Measurements from ENCODE around the gene PAK4.
"Not testable (repeated sequence)": the region's sequence is repeated elsewhere in the genome, so short reads cannot be mapped to it uniquely, and the experiment has no call there.

PAK4 gene

DNA sequence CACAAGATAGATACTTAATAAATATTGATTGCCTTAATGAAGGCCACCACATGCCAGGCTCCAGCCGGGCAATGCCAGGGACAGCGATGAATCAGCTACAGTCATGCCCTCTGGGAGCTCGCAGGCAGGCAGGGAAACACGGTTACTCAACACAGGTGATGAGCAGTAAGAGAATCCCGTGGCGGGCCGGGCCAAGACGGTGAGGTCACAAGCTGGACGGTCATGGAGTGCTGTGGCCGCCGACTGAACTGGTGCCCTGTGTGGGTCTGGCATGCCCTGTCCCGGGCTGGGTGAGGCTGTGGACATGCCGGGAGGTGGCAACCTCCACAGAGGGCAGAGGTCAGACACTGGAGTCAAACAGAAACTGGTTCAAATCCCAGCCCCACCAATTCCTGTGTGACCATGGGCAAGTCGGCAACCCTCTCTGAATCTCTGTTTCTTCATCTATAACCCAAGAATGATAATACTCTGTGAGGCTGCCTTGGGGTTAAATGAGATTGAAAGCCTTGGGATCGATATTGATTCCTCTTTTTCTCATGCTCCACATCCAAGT is 13.2 kb upstream of the PAK4 start:
- no peak for DNase-seq (ENCODE audit: low read depth)
- H3K4me3 ChIP-seq (ENCODE audit: low read depth, low read length), result no peak overlapping the region
- TF ChIP-seq, protein P1, sequence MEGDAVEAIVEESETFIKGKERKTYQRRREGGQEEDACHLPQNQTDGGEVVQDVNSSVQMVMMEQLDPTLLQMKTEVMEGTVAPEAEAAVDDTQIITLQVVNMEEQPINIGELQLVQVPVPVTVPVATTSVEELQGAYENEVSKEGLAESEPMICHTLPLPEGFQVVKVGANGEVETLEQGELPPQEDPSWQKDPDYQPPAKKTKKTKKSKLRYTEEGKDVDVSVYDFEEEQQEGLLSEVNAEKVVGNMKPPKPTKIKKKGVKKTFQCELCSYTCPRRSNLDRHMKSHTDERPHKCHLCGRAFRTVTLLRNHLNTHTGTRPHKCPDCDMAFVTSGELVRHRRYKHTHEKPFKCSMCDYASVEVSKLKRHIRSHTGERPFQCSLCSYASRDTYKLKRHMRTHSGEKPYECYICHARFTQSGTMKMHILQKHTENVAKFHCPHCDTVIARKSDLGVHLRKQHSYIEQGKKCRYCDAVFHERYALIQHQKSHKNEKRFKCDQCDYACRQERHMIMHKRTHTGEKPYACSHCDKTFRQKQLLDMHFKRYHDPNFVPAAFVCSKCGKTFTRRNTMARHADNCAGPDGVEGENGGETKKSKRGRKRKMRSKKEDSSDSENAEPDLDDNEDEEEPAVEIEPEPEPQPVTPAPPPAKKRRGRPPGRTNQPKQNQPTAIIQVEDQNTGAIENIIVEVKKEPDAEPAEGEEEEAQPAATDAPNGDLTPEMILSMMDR (IDR thresholded peaks at IDR 0.05; ENCODE audit: insufficient read depth, low read depth, low read length, missing control alignments), result no peak

DNA sequence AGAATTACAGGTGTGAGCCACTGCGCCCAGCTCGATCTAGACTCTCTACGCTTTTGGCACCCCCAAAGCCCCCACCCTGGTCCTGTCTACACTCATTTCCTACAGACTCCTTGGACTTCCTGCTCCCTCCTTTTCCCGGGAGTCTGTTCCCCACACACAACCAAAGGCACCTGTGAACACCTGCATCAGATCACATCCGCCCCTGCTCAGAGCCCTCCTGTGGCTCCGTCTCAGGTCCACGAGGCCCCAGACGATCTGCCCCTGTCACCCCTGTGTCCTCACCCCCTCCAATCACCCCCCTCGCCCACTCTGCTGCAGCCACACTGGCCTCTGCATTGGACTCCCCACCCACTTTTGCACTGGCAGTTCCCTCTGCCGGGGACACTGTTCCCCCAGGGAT is 12.4 kb upstream of the PAK4 start:
- TF ChIP-seq, protein P1 (IDR thresholded peaks at IDR 0.05; ENCODE audit: insufficient read depth, low read depth, low read length, missing control alignments), result no peak
- no peak overlapping the region for H3K4me3 ChIP-seq (ENCODE audit: low read depth, low read length)
- no peak for DNase-seq (ENCODE audit: low read depth)

DNA sequence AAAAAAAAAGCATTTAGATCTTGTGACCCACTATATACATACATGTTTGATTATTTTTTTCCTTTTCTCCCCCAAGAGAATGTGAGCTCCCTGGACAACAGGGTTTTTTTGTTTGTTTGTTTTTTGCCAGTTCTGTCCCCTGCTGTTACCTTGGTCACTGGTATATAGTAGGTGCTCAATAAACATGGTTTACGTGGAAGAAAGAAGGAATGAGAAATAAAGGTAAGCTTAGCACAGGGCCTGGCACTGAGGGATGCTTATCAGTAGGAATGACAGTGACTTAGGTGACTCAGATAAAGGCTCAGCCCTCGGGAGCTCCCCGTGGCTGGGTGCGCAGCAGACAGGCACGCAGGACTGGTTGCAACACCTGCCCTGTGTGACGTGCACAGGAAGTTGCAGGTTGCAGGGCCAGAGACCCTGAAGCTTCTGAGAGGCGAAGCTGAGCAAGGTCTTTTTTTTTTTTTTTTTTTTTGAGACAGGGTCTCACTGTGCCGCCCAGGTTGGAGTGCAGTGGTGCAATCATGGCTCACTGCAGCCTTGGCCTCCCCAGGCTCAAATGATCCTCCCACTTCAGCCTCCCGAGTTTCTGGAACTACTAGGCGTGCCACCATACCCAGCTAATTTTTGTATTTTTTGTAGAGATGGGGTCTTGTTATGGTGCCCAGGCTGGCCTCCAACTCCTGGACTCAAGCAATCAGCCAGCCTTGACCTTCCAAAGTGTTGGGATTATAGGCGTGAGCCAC is 10.3 kb upstream of the PAK4 start:
- DNase-seq (ENCODE audit: low read depth), result no peak
- H3K4me3 ChIP-seq (ENCODE audit: low read depth, low read length), result no peak overlapping the region
- TF ChIP-seq, protein P1 (IDR thresholded peaks at IDR 0.05; ENCODE audit: insufficient read depth, low read depth, low read length, missing control alignments), result no peak

DNA sequence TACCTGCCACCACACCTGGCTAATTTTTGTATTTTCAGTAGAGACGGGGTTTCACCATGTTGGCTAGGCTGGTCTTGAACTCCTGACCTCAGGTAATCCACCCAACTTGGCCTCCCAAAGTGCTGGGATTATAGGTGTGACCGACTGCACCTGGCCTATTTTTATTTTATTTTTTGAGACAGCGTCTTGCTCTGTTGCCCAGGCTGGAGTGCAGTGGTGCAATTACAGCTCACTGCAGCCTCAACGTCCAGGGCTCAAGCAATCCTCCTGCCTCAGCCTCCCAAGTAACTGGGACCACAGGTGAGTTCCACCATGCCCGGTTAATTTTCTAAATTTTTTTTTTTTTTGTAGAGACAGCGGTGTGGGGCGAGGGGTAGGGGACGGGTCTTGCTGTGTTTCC is 8.6 kb upstream of the PAK4 start:
- DNase-seq (ENCODE audit: low read depth), result not testable (repeated sequence)

DNA sequence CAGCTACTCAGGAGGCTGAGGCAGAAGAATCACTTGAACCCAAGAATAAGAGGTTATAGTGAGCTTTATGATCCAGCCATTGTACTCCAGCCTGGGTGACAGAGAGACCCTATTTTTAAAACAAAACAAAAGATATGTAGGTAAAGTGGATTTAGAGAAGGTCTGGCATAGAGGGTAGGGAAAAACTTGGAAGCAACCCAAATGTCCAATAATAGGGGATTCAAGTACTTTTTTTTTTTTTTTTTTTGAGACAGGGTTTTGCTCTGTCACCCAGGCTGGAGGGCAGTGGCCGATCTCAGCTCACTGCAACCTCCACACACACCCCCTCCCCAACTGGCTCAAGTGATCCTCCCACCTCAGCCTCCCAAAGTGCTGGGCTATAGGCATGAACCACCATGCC is 5.8 kb upstream of the PAK4 start:
- TF ChIP-seq, protein P1 (IDR thresholded peaks at IDR 0.05; ENCODE audit: insufficient read depth, low read depth, low read length, missing control alignments), result no peak
- no peak for DNase-seq (ENCODE audit: low read depth)

More for the DNA sequence above, 8.6 kb upstream of the PAK4 start:
- not testable (repeated sequence) for H3K4me3 ChIP-seq (ENCODE audit: low read depth, low read length)

DNA sequence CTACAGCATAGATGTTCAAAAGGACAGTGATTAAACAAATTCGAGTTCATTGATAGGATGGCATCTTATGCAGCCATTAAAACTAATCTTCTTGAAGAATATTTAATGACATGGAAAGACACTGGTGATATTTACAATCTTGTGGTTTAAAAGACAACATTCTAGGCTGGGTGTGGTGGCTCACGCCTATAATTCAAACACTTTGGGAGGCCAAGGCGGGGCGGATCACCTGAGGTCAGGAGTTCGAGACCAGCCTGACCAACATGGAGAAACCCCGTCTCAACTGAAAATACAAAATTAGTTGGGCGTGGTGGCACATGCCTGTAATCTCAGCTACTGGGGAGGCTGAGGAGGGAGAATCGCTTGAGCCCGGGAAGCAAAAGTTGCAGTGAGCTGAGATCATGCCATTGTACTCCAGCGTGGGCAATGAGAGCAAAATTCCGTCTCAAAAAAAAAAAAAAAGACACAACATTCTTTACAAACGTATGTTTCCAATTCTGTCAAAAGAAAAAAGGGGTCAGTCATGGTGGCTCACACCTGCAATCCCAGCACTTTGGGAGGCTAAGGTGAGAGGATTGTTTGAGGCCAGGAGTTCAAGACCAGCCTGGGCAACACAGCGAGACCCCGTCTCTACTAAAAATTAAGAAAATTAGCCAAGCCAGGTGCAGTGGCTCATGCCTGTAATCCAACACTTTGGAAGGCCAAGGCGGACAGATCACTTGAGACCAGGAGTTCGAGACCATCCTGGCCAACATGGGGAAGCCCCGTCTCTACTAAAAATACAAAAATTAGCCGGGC is 2.5 kb upstream of the PAK4 start:
- no peak overlapping the region for H3K4me3 ChIP-seq (ENCODE audit: low read depth, low read length)
- no peak for DNase-seq (ENCODE audit: low read depth)
- TF ChIP-seq, protein P1 (IDR thresholded peaks at IDR 0.05; ENCODE audit: insufficient read depth, low read depth, low read length, missing control alignments), result no peak

More for the DNA sequence above, 5.8 kb upstream of the PAK4 start:
- no peak overlapping the region for H3K4me3 ChIP-seq (ENCODE audit: low read depth, low read length)

DNA sequence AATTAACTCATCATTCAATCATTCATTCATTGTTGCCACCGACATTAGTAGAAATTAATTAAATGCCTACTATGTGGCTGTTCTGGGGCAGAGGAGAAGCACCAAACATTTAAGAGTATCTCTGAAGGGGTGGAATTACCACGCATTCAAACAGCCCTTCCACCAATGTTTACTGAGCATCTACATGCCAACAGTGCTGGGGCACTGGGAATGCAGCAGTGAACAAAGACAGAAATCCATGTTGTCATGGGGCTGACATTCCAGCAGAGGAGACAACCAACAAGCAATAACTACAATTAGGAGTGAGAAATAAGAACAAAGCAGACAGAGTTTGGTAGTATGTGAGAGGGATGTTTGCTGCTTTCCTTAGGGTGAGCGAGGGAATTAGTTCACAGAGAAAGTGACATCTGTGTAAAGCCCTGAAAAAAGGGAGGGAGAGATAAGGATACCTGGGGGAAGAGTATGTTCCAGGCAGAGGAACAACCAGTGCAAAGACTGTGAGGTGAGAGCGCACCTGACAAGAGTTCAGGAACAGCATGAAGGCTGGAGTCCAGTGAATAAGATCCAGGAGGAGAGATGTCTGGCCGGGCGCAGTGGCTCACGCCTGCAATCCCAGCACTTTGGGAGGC is 1.3 kb upstream of the PAK4 start:
- TF ChIP-seq, protein P1 (IDR thresholded peaks at IDR 0.05; ENCODE audit: insufficient read depth, low read depth, low read length, missing control alignments), result no peak
- H3K4me3 ChIP-seq (ENCODE audit: low read depth, low read length), result no peak overlapping the region
- DNase-seq (ENCODE audit: low read depth), result no peak

Measured in GM12865 (cell line).